PC-3 (cell line): ENCODE data around the gene FSTL1.

Source experiments
- CTCF ChIP-seq: fragments of 300-600 bp; sonication (generic); conservative IDR thresholded peaks from 2 replicates; pipeline ENCODE4 v1.5.1; 2017; ENCODE audit warnings: antibody characterized with exemption, low read depth, mild to moderate bottlenecking, low read length
- EZH2 ChIP-seq: fragments of 300-600 bp; sonication (generic); IDR thresholded peaks from one replicate; pipeline ENCODE4 v1.6.1; 2017; ENCODE audit warnings: antibody characterized with exemption, mild to moderate bottlenecking, low read length; ENCODE audit not compliant: unreplicated experiment
- EZH2phosphoT487 ChIP-seq: fragments of 300-600 bp; sonication (generic); IDR thresholded peaks from 2 replicates; pipeline ENCODE4 v1.6.1; 2018; ENCODE audit warnings: mild to moderate bottlenecking, antibody characterized with exemption, low read length, borderline replicate concordance

- TF ChIP-seq CTCF = no peak
- TF ChIP-seq EZH2phosphoT487 = no peak
- no peak for TF ChIP-seq EZH2
Measured at GRCh38 chr3:120381503-120381902, 69.3 kb downstream of the FSTL1 start.
